ENCODE measurements around the gene BCL11B. TPM values are rescaled to one million over a fixed set of nuclear protein-coding genes. Genes with fewer than 3 reads are reported as not detected.

Gene BCL11B
- total RNA-seq, 1 donor from 2014 or later: 2.3 TPM

DNA sequence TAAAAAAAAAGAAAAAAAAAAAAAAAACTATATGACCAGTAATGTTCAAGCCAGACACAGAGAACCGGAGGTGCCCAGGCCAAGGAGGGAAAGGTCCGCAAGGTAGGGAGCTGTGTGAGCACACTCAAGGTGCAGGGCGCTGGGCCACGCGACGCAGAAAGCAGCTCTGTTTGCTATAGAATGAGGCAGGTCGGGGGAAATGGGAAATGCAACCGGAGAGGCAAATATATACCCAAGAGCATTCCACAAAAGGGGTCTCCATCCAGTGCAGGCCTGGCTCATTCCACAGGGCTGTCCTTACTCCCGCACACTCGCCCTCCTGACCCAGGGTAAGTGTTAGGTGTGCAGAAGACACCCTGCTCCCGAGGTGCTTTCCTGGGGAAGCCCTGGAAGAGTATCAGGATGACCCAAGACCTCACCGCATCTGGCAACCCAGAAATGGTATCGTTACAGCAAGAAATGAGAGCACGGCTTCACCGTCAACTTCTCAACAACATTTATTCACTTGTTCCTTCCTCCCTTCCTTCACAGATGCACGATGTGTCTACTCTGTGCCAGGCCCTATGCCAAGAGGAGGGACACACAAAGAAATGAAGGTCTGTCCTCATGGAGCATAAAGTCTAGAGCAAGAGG, 86.4 kb downstream of the BCL11B start:
- TF ChIP-seq, protein P1, sequence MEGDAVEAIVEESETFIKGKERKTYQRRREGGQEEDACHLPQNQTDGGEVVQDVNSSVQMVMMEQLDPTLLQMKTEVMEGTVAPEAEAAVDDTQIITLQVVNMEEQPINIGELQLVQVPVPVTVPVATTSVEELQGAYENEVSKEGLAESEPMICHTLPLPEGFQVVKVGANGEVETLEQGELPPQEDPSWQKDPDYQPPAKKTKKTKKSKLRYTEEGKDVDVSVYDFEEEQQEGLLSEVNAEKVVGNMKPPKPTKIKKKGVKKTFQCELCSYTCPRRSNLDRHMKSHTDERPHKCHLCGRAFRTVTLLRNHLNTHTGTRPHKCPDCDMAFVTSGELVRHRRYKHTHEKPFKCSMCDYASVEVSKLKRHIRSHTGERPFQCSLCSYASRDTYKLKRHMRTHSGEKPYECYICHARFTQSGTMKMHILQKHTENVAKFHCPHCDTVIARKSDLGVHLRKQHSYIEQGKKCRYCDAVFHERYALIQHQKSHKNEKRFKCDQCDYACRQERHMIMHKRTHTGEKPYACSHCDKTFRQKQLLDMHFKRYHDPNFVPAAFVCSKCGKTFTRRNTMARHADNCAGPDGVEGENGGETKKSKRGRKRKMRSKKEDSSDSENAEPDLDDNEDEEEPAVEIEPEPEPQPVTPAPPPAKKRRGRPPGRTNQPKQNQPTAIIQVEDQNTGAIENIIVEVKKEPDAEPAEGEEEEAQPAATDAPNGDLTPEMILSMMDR (IDR thresholded peaks at IDR 0.05; ENCODE audit: unreplicated experiment): no peak
- H3K9me3 Mint-ChIP-seq (ENCODE audit: low read depth): no peaks in the 10 kb centered on the region
- H3K36me3 Mint-ChIP-seq (ENCODE audit: insufficient read depth): peaks cover 4% of the 10 kb centered on the region
- peaks cover 13% of the 10 kb centered on the region for H3K4me1 Mint-ChIP-seq (ENCODE audit: low read depth)
- no peak overlapping the region for H3K27ac Mint-ChIP-seq
- H3K27me3 Mint-ChIP-seq: peaks cover 46% of the 10 kb centered on the region
- DNase-seq (ENCODE audit: low spot score, unreplicated experiment): no peak
- H3K4me3 Mint-ChIP-seq (ENCODE audit: low read depth): no peak overlapping the region

DNA sequence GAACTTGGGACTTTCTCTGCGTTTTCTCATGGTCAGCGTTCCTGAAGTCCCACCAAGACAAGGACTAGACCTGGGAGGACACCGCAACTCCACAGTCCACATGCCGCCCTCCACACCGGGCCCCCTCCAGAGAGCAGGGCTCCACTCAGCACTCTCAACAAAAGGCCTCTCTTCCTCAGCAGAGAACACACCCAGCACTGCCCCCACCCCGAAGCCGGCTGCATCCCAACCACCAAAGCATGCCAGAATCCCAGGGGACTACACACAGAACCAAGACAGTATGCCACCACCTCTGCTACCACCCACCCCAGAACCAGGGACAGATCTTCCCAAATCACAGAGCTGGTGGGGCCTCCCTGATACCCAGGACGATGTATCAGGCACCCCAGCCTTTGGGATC, 88.3 kb downstream of the BCL11B start:
- no peak overlapping the region for H3K27ac Mint-ChIP-seq
- peaks cover 40% of the 10 kb centered on the region for H3K27me3 Mint-ChIP-seq
- DNase-seq (ENCODE audit: low spot score, unreplicated experiment): no peak
- no peak overlapping the region for H3K4me3 Mint-ChIP-seq (ENCODE audit: low read depth)
- H3K36me3 Mint-ChIP-seq (ENCODE audit: insufficient read depth): peaks cover 6% of the 10 kb centered on the region
- TF ChIP-seq, protein P1 (IDR thresholded peaks at IDR 0.05; ENCODE audit: unreplicated experiment): no peak
- H3K4me1 Mint-ChIP-seq (ENCODE audit: low read depth): peaks cover 15% of the 10 kb centered on the region
- no peaks in the 10 kb centered on the region for H3K9me3 Mint-ChIP-seq (ENCODE audit: low read depth)

DNA sequence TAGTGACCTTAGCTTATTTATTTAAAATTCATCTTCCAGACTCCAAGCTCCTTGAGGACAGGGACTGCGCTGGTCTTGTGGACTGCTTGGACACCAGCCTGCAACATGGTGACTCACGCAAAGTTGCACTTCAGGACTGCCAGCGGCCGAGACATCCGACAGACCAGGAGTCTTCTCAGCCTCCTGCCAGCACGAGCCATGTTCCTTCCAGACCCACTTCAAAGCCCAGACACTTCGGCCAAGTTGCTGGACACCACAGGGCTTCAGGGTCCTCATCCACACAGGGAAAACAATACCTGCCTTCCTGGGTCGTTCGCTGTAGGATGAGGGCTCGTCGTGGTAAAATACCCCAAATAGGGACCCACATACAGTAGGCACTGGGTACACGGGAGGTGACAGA, 88.7 kb downstream of the BCL11B start:
- Mint-ChIP-seq H3K27me3 (peaks cover 39% of the 10 kb centered on the region), H3K9me3 (ENCODE audit: low read depth) (no peaks in the 10 kb centered on the region), H3K36me3 (ENCODE audit: insufficient read depth) (peaks cover 6% of the 10 kb centered on the region), H3K4me1 (ENCODE audit: low read depth) (peaks cover 15% of the 10 kb centered on the region), H3K4me3 (ENCODE audit: low read depth) (no peak overlapping the region), H3K27ac (no peak overlapping the region)
- TF ChIP-seq, protein P1 (IDR thresholded peaks at IDR 0.05; ENCODE audit: unreplicated experiment): no peak
- no peak for DNase-seq (ENCODE audit: low spot score, unreplicated experiment)

DNA sequence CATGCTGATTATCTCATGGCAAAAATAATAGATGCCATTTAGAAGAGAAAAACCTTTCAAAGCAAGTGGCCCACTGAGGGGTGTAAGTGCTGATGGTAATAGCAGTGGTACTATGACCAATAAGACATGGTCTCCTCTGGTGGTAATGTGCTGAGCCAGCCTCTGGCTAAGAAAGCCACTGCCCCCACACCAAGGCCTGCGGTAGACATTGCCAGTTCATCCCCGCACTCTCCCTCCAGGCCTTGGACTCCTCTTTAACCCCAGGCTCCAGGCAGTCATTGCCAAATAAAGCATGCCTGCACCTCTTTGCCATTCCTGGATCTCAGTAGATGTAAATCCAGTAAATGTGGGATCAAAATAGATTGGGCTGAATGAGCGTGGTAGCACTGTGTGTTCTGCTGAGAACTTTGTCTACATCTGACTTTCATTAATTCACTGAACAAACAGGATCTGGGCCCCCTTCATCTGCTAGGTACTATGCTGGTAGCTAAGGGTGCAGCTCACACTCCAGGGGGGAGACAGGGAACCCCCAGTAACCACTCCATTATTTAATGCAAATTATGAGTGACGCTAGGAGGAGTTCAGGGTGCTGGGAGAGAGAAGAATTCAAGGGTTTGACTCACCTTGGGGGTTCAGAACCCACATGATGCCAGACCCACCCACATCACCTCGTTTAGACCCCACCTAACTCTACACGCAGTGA, 89.3 kb downstream of the BCL11B start:
- TF ChIP-seq, protein P1 (IDR thresholded peaks at IDR 0.05; ENCODE audit: unreplicated experiment): no peak

DNA sequence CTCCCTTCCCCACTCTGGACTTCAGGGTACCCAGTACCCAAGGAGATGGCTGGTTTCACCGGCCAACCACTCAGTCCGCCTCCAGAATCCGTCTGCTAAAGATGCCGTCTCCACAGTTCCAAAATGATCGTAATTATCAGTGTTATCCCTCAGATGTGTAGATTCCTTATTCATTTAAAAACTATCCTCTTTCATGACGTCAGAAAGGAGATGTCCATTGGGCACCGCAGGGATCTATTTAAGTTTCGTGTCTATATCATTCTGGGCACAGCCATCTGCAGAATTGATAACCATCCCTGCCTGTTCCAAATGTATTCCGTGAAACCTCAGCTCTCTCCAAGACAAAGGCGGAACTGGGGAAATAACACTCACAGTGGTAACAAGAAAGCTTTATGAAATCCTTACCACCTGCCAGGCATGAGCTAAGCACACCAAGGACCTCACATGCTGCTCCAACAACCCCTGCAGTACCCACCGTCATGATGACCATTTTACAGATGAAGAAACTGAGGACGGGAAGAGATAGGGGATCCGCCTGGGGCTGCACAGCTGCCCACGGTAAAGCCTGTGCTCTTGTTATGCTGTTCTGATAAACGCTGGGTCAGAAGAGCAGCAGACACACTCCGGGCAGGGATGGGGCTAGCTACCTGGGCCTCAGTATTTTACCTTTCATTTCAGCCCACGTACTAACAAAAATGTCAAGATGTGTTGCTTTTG, 90.0 kb downstream of the BCL11B start:
- Mint-ChIP-seq H3K27ac (no peak overlapping the region), H3K4me1 (ENCODE audit: low read depth) (peaks cover 3% of the 10 kb centered on the region), H3K36me3 (ENCODE audit: insufficient read depth) (peaks cover 6% of the 10 kb centered on the region), H3K9me3 (ENCODE audit: low read depth) (no peaks in the 10 kb centered on the region), H3K4me3 (ENCODE audit: low read depth) (no peak overlapping the region), H3K27me3 (peaks cover 27% of the 10 kb centered on the region)
- TF ChIP-seq, protein P1 (IDR thresholded peaks at IDR 0.05; ENCODE audit: unreplicated experiment): no peak
- no peak for DNase-seq (ENCODE audit: low spot score, unreplicated experiment)

More for the DNA sequence above, 89.3 kb downstream of the BCL11B start:
- Mint-ChIP-seq H3K4me1 (ENCODE audit: low read depth) (peaks cover 10% of the 10 kb centered on the region), H3K27me3 (peaks cover 34% of the 10 kb centered on the region), H3K9me3 (ENCODE audit: low read depth) (no peaks in the 10 kb centered on the region), H3K27ac (no peak overlapping the region), H3K4me3 (ENCODE audit: low read depth) (no peak overlapping the region), H3K36me3 (ENCODE audit: insufficient read depth) (peaks cover 6% of the 10 kb centered on the region)
- DNase-seq (ENCODE audit: low spot score, unreplicated experiment): no peak
